ENCODE measurements around the gene ST8SIA4.

- TF ChIP-seq CTCF (IDR thresholded peaks at IDR 0.05; ENCODE audit: low read length) (no peak), EZH2 (optimal IDR thresholded peaks at IDR 0.05; ENCODE audit: low read depth, low read length) (no peak)
Observed at GRCh38 chr5:100877274-100877673, 25.8 kb downstream of the ST8SIA4 start.
